A673 (cell line): ENCODE results near the gene SFTPA2. TPM values are rescaled to one million over a fixed set of nuclear protein-coding genes. Genes with fewer than 3 reads are reported as not detected.
"Not testable (repeated sequence)": the region's sequence is repeated elsewhere in the genome, so short reads cannot be mapped to it uniquely, and the experiment has no call there.

ENCODE experiments used
- BruUV-seq: library from RNA; stranded (reverse); fragments of 400-500 nt; replicated peaks from 2 replicates; lab custom pipeline; 2021; lab: Mats Ljungman, UMichigan
- CTCF ChIA-PET: fragments of 300-600 bp; sonication (Branson Sonifier 250); formaldehyde crosslinking; loops from one replicate; lab custom pipeline; 2022; ENCODE audit warnings: antibody characterized with exemption; lab: Charles Lee
- POLR2A ChIA-PET: fragments of 300-600 bp; sonication (Branson Sonifier 250); formaldehyde crosslinking; loops from one replicate; lab custom pipeline; 2022; ENCODE audit warnings: antibody characterized with exemption; ENCODE audit not compliant: low non-redundant PET; lab: Charles Lee
- DNase-seq: peaks from one replicate; pipeline ENCODE4 v3.0.0-alpha.2; 2015; ENCODE audit warnings: low spot score
- H3K27ac ChIP-seq: fragments of 200-600 bp; sonication (generic); 2 replicates; pipeline ENCODE4 v1.5.1; 2016; ENCODE audit warnings: mixed run types, low read depth, mild to moderate bottlenecking, mixed read lengths, antibody characterized with exemption, low read length; ENCODE audit not compliant: poor library complexity, severe bottlenecking
- H3K27me3 ChIP-seq: fragments of 200-600 bp; sonication (generic); replicated peaks from 2 replicates; pipeline ENCODE4 v1.6.1; 2017; ENCODE audit warnings: mixed run types, low read depth, mild to moderate bottlenecking, mixed read lengths, antibody characterized with exemption, low read length; ENCODE audit not compliant: insufficient read depth, poor library complexity
- H3K36me3 ChIP-seq: fragments of 200-600 bp; sonication (generic); 2 replicates; pipeline ENCODE4 v1.6.1; 2016; ENCODE audit warnings: mixed run types, mild to moderate bottlenecking, mixed read lengths, antibody characterized with exemption, low read length; ENCODE audit not compliant: insufficient read depth, poor library complexity, severe bottlenecking
- H3K4me1 ChIP-seq: fragments of 200-600 bp; sonication (generic); 2 replicates; pipeline ENCODE4 v1.6.1; 2017; ENCODE audit warnings: mixed run types, mild to moderate bottlenecking, mixed read lengths, antibody characterized with exemption, low read length; ENCODE audit not compliant: insufficient read depth, poor library complexity, severe bottlenecking
- H3K4me3 ChIP-seq: fragments of 200-600 bp; sonication (generic); 2 replicates; pipeline ENCODE4 v1.5.1; 2016; ENCODE audit warnings: low read depth, mixed run types, mild to moderate bottlenecking, mixed read lengths, low read length; ENCODE audit not compliant: poor library complexity, severe bottlenecking
- H3K9me3 ChIP-seq: fragments of 200-600 bp; sonication (generic); 2 replicates; pipeline ENCODE4 v1.6.1; 2016; ENCODE audit warnings: mixed run types, low read depth, mild to moderate bottlenecking, mixed read lengths, antibody characterized with exemption, low read length; ENCODE audit not compliant: poor library complexity, severe bottlenecking
- intact Hi-C: fragments of 100-400 bp; cut with micrococcal nuclease; formaldehyde crosslinking; loops from one replicate; pipeline ENCODE4 v1.10.0; 2022; ENCODE audit not compliant: unreplicated experiment
- total RNA-seq: library from RNA; stranded (reverse); gene quantifications from 2 replicates; pipeline ENCODE4 v1.2.3, GENCODE V29; 2021

The SFTPA2 gene
- total RNA-seq, 1 experiment from 2014 or later = not detected

DNA sequence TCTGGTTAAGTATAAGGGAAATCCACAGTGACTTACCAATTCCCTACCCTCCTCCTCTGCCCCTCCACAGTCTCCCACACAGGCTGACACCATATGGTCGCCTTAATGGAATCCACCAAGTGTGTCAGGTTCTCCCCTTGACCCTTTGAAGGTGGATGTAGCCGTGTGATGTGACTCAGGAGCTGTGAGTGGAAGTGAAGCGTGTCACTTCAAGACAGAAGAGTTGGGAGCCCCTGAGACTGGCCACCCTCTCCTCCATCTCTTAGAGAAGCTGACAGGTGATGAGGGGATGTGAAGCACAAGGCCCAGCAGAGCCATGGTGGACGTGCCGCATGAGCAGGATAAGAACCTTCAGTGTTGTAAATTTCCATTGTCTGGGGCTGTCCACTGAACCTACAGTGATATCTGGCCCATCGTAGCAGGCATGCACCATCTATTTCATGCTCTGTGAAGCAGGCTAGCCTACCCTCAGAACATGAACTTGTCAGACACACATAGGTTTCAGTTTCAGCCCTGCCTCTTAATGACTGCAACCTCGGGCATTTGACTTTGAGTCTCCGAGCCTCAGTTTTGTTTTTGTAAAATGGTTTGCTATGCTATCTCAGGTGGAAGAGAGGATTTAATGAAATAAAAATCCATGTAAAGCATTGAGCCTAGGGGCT, 35.0 kb downstream of the SFTPA2 start:
- H3K4me1 ChIP-seq, DNase-seq, BruUV-seq, POLR2A ChIA-PET, H3K9me3 ChIP-seq, H3K4me3 ChIP-seq, CTCF ChIA-PET, H3K27ac ChIP-seq, H3K36me3 ChIP-seq, H3K27me3 ChIP-seq: not testable (repeated sequence)
- intact Hi-C loops = loop anchor here (10.0 kb wide), 1 partner anchor 710 kb away; no protein-coding TSS in a partner anchor

DNA sequence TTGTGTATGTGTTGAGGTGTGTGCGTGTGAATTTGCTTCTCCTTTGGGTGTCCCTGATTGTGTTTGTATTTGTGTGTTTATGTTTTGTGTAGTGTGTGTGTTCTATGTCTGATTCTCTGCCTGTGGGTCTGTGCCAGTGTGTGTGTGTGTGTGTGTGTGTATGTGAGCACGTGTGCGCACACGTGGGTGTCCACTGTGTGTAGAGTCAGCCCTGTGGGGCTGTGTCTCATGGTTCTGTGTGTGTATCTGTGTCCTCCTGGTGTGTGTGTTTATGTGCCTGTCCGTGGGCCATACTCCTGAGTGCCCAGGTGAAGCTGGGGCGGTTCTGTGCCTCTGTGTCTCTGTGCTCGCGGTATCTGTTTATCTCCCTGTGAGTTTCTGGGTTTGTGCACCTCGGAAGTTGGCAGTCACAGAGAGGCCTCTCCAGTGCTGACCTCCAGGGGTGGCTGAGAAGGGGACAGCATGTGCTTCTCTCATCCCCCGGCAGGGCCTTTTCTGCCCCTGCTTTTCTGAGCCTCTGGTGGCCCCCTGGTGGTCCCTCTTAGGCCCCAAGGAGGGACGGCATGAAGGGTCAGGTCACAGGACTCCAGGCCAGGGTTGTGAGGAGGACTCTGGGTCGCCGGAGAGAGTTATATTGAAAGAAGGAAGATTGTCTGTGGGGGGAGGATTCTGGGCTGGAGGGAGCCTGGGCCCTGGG, 36.9 kb downstream of the SFTPA2 start:
- H3K27me3 ChIP-seq, CTCF ChIA-PET: not testable (repeated sequence)
- intact Hi-C loops = loop anchor here (10.0 kb wide), 1 partner anchor 711 kb away; no protein-coding TSS in a partner anchor

GRCh38 chr10:79522464-79522863, 37.7 kb downstream of the SFTPA2 start:
- H3K27ac ChIP-seq, H3K9me3 ChIP-seq, POLR2A ChIA-PET, H3K36me3 ChIP-seq, H3K4me1 ChIP-seq, H3K27me3 ChIP-seq, BruUV-seq, CTCF ChIA-PET, H3K4me3 ChIP-seq, DNase-seq: not testable (repeated sequence)
- intact Hi-C loops = loop anchor here (10.0 kb wide), 1 partner anchor 712 kb away; no protein-coding TSS in a partner anchor

More for the DNA sequence above, 36.9 kb downstream of the SFTPA2 start:
- H3K4me1 ChIP-seq, POLR2A ChIA-PET, BruUV-seq, DNase-seq, H3K9me3 ChIP-seq, H3K27ac ChIP-seq, H3K4me3 ChIP-seq, H3K36me3 ChIP-seq: not testable (repeated sequence)

DNA sequence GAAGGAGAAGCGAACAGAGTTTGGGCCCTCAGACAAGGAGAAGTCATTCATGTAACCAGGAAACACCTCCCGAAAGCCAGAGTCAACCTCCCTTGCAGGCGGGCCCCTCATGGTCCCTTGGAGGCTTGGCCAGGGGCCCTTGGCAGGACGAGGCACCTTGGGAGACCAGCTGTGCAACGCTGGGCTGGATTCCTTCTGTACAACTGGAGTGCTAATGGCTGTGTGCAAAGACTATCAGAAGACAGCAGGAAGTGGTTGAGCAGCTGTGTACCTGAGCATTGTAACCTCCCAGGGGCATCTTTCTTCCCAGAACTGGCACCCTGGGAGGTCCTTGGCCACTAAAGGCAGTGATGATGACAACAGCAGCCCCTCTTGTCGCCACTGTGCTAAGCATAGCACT, 38.5 kb downstream of the SFTPA2 start:
- DNase-seq, H3K9me3 ChIP-seq, H3K27me3 ChIP-seq, H3K36me3 ChIP-seq, POLR2A ChIA-PET, H3K4me3 ChIP-seq, BruUV-seq, H3K27ac ChIP-seq, CTCF ChIA-PET, H3K4me1 ChIP-seq: not testable (repeated sequence)
- intact Hi-C loops = loop anchor here (10.0 kb wide), 1 partner anchor 713 kb away; no protein-coding TSS in a partner anchor

GRCh38 chr10:79517567-79517966, 42.6 kb downstream of the SFTPA2 start:
- H3K9me3 ChIP-seq, H3K27ac ChIP-seq, POLR2A ChIA-PET, H3K36me3 ChIP-seq, H3K27me3 ChIP-seq, CTCF ChIA-PET, H3K4me1 ChIP-seq, BruUV-seq, DNase-seq, intact Hi-C loops, H3K4me3 ChIP-seq: not testable (repeated sequence)

GRCh38 chr10:79516532-79517205, 43.5 kb downstream of the SFTPA2 start:
- H3K36me3 ChIP-seq, intact Hi-C loops, H3K4me3 ChIP-seq, CTCF ChIA-PET, H3K9me3 ChIP-seq, DNase-seq, POLR2A ChIA-PET, H3K27ac ChIP-seq, H3K4me1 ChIP-seq, H3K27me3 ChIP-seq, BruUV-seq: not testable (repeated sequence)

DNA sequence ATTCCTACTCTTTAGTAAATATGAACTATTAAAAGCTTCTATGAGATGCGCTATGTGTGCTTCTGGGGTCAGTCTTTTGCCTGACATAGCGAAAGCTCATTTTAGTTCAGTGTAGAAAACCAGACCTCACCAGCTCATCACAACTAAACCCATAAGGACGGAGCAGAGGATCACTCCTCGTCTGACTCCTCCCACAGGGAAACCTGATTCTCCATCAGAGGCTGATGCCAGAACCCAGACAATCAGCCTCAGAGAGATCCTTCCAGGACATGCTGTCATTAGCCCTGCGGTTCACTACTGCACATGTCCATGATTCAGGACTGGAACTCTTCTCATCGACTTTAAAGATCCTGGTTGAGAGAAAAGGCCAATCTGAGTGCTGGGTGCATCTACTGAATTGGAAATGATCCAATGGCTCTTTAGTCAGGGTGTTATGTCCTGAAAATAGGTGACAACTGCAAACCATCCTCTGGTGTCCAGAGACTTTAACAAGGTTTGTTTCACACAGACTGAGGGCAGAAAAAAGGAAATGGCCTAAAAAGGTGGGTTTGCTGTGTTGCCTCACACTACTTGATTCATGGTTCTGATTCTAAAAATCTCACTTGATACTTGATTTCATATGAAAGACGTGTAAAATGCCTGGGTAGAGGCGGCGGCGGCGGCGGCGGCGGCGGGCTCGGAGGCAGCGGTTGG, 48.2 kb downstream of the SFTPA2 start, which contains the start of gene EIF5AL1:
Gene EIF5AL1, plus strand, starts transcription at position 643 of the 693 bp plus-strand sequence. CDS start 117 bp downstream, outside the sequence.
- DNase-seq, H3K27ac ChIP-seq, H3K27me3 ChIP-seq, intact Hi-C loops, BruUV-seq, CTCF ChIA-PET, H3K4me3 ChIP-seq, POLR2A ChIA-PET, H3K36me3 ChIP-seq, H3K9me3 ChIP-seq, H3K4me1 ChIP-seq: not testable (repeated sequence)
